Fibroblast of lung (primary cell): ENCODE data around the gene CFAP298.

Source experiments
- EZH2 ChIP-seq: IDR thresholded peaks from 2 replicates; pipeline ENCODE4 v1.5.1; 2012; ENCODE audit warnings: low read length, control low read depth, mild to moderate bottlenecking; ENCODE audit errors: missing control alignments
- TF ChIP-seq, protein P1 (sequence below), 2 donors: IDR thresholded peaks in 1 of 2; conservative IDR thresholded peaks in 1 of 2; 1 replicate in 1 of 2; 2 replicates in 1 of 2; pipeline ENCODE4 v1.5.1; 2011 to 2012; ENCODE audit warnings: low read length in 2 of 2, control low read depth in 1 of 2, inconsistent platforms in 1 of 2, low read depth in 1 of 2, mild to moderate bottlenecking in 1 of 2

DNA sequence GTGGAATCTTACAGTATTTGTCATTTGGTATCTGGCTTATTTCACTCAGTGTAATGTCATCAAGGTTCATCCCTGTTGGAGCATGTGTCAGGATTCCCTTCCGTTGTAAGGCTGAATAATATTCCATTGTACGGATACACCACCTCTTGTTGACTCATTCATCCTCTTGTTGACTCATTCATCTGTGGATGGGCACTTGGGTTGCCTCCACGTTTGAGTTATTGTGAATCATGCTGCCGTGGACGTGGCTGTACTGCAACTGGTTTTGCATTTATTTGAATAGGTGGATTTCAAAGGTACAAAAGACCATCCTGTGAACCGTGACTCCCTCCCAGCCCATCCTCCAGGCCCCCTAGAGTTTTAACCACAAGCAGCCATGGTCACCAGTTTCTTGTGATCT, 15.0 kb downstream of the CFAP298 start:
- TF ChIP-seq, protein P1, sequence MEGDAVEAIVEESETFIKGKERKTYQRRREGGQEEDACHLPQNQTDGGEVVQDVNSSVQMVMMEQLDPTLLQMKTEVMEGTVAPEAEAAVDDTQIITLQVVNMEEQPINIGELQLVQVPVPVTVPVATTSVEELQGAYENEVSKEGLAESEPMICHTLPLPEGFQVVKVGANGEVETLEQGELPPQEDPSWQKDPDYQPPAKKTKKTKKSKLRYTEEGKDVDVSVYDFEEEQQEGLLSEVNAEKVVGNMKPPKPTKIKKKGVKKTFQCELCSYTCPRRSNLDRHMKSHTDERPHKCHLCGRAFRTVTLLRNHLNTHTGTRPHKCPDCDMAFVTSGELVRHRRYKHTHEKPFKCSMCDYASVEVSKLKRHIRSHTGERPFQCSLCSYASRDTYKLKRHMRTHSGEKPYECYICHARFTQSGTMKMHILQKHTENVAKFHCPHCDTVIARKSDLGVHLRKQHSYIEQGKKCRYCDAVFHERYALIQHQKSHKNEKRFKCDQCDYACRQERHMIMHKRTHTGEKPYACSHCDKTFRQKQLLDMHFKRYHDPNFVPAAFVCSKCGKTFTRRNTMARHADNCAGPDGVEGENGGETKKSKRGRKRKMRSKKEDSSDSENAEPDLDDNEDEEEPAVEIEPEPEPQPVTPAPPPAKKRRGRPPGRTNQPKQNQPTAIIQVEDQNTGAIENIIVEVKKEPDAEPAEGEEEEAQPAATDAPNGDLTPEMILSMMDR (conservative IDR thresholded peaks at IDR 0.05 in 1 of 2, IDR thresholded peaks at IDR 0.05 in 1 of 2; ENCODE audit: low read depth in 1 of 2, low read length in 2 of 2) = no peak
- TF ChIP-seq EZH2 = no peak
